Activated T-helper 2 cell treated with anti-CD3 and anti-CD28 coated beads, Interferon-gamma antibody, Interleukin-2, Interleukin-4, amounts not matched to agents 10 μg/mL and 5 μg/mL and 100 μg/mL, durations not matched to agents 14 hours and 24 hours and 36 hours (primary cell): Measurements from ENCODE around the gene ADAM19. TPM values are rescaled to one million over a fixed set of nuclear protein-coding genes. Genes with fewer than 3 reads are reported as not detected.

Experiments
- DNase-seq: peaks from one replicate; pipeline ENCODE4 v3.0.0; 2021; ENCODE audit warnings: low spot score
- H3K27ac Mint-ChIP-seq: one replicate; pipeline ENCODE4 v1.8.0; 2021; ENCODE audit warnings: mixed read lengths
- H3K27me3 Mint-ChIP-seq: one replicate; pipeline ENCODE4 v1.8.0; 2021; ENCODE audit warnings: low read depth, mixed read lengths
- H3K36me3 Mint-ChIP-seq: one replicate; pipeline ENCODE4 v1.8.0; 2021; ENCODE audit warnings: low read depth, mixed read lengths
- H3K4me1 Mint-ChIP-seq: one replicate; pipeline ENCODE4 v1.8.0; 2021; ENCODE audit warnings: low read depth, mixed read lengths
- H3K4me3 Mint-ChIP-seq: one replicate; pipeline ENCODE4 v1.8.0; 2021; ENCODE audit warnings: low read depth, mild to moderate bottlenecking, moderate library complexity, mixed read lengths
- H3K9me3 Mint-ChIP-seq: one replicate; pipeline ENCODE4 v1.8.0; 2021; ENCODE audit warnings: mixed read lengths
- intact Hi-C: fragments of 100-400 bp; cut with micrococcal nuclease; formaldehyde crosslinking; loops from one replicate; pipeline ENCODE4 v1.15.1; 2023
- total RNA-seq: library from RNA; stranded (reverse); gene quantifications from 2 replicates; pipeline ENCODE4 v1.2.3, GENCODE V29; 2022

Gene ADAM19
- total RNA-seq, 1 donor from 2014 or later: 237 TPM

DNA sequence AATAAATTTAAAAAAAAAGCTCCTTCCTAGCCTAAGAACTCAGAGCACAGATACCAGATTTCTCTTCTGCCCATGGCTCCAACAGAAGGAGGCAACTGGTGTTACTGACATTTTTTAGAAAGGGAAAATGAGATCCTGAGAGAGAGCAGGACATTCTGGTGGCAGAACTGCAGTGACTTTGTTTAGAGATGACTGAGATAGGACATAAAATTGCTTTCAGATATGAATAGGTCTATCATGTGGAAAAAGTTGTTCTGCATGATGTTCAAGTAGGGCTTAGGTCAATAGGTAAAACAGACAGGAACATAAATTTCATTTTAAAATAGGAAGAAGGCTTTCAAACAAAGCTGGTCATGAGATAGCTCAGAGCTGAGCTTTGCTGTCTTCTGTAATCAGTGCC, 66.0 kb downstream of the ADAM19 start:
- no peak for DNase-seq
- no peaks in the 10 kb centered on the region for H3K9me3 Mint-ChIP-seq
- peak overlapping the region; percentile 48 for H3K27ac Mint-ChIP-seq
- no peaks in the 10 kb centered on the region for H3K27me3 Mint-ChIP-seq
- no peak overlapping the region for H3K4me3 Mint-ChIP-seq
- intact Hi-C loops: no loop called here
- peaks cover 51% of the 10 kb centered on the region for H3K4me1 Mint-ChIP-seq
- peaks cover 95% of the 10 kb centered on the region for H3K36me3 Mint-ChIP-seq

DNA sequence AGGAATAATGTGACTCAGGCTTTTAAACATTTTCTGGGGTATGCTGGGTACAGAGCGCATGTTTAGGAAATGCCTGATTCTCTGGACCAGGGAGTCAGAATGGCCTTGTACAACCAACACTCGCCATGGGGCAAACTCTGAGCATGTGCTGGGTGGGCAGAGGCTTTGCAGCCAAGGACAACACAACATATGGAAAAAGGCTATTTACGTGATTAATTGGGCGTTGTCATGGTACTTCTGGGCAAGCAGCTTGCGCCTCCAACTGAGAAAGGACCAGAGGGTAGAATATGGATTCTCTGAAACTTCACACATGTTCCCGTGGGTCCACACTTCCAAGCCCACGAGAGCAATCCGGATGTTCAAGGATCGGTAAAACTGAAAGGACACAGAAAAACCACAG, 66.5 kb downstream of the ADAM19 start:
- Mint-ChIP-seq H3K9me3 (no peaks in the 10 kb centered on the region), H3K27ac (peak overlapping the region; percentile 59), H3K4me3 (no peak overlapping the region), H3K36me3 (peaks cover 96% of the 10 kb centered on the region), H3K4me1 (peaks cover 51% of the 10 kb centered on the region), H3K27me3 (no peaks in the 10 kb centered on the region)
- intact Hi-C loops: no loop called here
- no peak for DNase-seq

DNA sequence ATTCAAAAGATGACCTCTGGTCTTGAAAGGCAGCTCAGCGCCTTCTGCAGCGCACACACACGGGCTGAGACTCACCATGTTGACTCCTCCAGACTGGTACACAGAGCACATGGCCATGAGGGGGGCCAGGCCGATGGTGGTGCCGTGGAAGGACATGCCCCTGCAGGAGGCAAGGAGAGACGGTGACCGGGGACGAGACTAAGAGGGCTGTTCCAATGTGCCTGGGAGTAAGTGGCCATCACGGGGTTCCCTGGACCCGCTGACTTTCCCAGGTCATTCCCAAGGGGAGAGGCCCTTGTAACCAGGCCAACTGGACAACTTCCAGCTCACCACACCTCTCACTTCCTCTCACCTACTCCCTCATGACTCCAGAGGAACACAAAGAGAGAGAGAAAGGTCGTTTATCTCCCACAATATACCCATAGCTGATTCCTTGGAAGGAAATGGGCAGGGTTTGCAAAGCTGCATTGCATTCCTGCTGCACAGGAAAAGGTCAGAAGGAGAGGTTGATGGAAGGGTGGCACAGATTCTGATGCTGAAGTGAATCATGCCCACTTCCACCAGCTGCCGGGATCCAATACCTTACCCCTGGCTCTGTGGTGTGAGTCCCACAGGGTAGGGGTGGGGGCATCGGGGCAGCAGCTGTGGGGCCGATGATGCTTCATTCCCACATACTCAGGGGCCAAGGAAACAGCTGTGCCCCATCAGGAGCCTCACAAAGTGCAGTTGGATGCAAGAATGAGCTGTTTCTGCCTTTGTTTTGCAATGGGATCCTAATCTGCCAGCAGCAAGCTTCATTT, 68.4 kb downstream of the ADAM19 start:
- Mint-ChIP-seq H3K9me3 (no peaks in the 10 kb centered on the region), H3K4me3 (no peak overlapping the region), H3K36me3 (peaks cover 96% of the 10 kb centered on the region), H3K4me1 (peaks cover 50% of the 10 kb centered on the region), H3K27me3 (no peaks in the 10 kb centered on the region), H3K27ac (peak overlapping the region; percentile 33)
- intact Hi-C loops: no loop called here
- DNase-seq: no peak

DNA sequence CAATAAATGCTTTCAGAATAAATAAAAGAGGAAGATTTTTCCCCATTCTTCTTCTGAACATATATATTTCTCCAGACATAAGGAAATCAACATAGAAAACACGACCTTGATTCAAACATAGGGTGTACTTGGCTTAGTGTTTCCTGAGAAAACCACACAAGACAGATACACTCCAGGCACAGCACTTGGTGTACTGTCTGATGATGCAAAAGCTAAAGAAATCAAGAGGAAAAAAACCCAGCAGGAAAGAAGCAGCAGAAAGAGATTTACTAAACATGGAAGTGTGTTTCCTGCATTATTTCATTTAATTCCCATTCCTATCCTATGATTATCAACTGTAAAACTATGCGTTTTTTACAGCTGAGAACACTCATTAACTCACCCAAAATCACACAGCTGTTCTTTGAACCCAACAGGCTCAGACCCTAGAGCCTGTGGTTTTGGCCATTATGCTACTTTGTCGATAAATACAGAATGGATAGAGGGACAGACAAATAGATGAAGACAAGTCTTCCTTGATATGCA, 69.4 kb downstream of the ADAM19 start:
- H3K4me1 Mint-ChIP-seq: peaks cover 50% of the 10 kb centered on the region
- peak overlapping the region; percentile 68 for H3K27ac Mint-ChIP-seq
- no peak for DNase-seq
- H3K4me3 Mint-ChIP-seq: no peak overlapping the region
- no peaks in the 10 kb centered on the region for H3K9me3 Mint-ChIP-seq
- no peaks in the 10 kb centered on the region for H3K27me3 Mint-ChIP-seq
- intact Hi-C loops: no loop called here
- peaks cover 96% of the 10 kb centered on the region for H3K36me3 Mint-ChIP-seq

DNA sequence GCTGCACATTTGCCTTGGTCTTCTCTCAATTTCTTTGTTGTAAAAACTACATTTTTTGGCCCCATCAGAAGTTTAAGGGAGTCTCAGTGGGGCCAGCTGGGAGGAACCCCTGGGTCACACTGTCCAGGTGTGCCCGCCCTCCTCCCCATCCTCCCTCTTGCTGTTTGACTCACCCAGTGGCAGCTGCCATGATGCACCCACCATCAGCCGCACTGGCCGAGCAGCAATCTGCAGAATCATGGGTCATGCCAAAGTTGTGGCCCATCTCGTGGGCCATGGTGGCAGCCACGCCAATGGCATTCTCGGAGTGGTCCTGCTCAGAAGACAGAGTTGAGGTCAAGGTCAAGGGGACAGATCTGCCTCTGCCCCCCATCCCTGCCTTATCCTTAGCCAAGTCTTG, 70.1 kb downstream of the ADAM19 start:
- Mint-ChIP-seq H3K9me3 (no peaks in the 10 kb centered on the region), H3K4me3 (no peak overlapping the region), H3K4me1 (peaks cover 55% of the 10 kb centered on the region), H3K27me3 (no peaks in the 10 kb centered on the region), H3K36me3 (peaks cover 96% of the 10 kb centered on the region), H3K27ac (no peak overlapping the region)
- intact Hi-C loops: no loop called here
- DNase-seq: no peak

GRCh38 chr5:157504053-157504452, 71.5 kb downstream of the ADAM19 start:
- no peaks in the 10 kb centered on the region for H3K9me3 Mint-ChIP-seq
- H3K4me3 Mint-ChIP-seq: no peak overlapping the region
- intact Hi-C loops: no loop called here
- H3K27me3 Mint-ChIP-seq: no peaks in the 10 kb centered on the region
- peak overlapping the region; percentile 26 for H3K27ac Mint-ChIP-seq
- DNase-seq: no peak
- H3K36me3 Mint-ChIP-seq: peaks cover 96% of the 10 kb centered on the region
- H3K4me1 Mint-ChIP-seq: peaks cover 53% of the 10 kb centered on the region

DNA sequence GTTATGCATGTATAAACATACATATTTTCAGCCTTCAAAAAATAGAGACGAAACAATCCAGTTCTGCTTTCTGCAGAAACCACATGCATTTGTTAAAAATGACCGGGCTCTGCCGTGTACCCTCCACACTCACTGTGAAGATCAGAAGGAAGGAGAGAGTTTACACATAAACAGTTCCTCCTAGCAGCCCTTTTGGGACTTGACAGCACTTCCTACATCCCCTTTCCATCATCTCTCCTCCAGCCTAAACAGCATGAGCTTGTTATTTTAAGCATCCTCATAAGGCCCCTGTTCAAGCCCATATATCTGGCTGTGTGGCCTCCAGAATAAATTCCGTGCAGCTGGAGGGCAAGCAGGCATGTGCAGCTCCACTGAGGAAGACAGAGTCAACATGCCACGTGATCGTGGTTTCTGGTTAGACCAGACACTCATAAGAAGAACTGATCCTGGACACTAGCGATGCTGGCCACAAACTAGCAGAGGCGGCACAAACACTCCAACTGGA, 73.4 kb downstream of the ADAM19 start:
- H3K27ac Mint-ChIP-seq: peak overlapping the region; percentile 36
- H3K36me3 Mint-ChIP-seq: peaks cover 86% of the 10 kb centered on the region
- intact Hi-C loops: no loop called here
- no peaks in the 10 kb centered on the region for H3K27me3 Mint-ChIP-seq
- H3K4me1 Mint-ChIP-seq: peaks cover 45% of the 10 kb centered on the region
- H3K9me3 Mint-ChIP-seq: no peaks in the 10 kb centered on the region
- no peak overlapping the region for H3K4me3 Mint-ChIP-seq
- DNase-seq: no peak

DNA sequence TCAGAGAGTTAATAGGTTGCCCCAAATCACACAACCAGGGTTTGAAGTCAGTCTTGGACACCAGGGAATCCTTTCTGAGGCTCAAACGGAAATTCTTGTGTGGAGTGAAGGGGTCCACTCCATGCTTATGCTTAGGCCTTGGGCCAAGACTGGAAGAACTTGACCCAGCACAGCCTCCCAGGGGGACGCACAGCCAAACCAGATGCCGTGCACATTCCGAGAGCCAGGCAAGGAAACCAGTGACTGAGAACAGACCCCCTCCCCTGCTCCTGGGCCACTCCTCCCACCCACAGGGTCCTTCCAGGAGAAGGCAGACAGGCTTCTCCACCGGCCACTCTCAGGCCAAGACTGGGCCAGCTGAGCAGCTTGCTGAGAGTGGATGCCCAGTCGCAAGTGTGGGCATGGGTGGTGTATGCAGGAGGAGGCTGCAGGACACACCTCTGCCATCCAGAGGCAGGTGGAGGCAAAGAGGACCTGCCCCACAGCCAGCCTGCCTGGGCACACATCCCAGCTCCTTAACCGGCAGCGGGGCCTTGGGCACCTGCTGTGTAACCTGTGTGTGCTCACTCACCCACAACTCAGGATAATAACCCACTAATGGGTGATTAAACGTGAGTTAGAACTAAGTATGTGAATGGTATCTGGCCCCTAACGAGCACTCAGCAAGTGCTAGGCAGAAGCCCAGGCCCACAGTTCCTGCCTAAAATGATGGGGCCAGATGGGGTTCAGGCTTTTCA, 77.5 kb downstream of the ADAM19 start:
- DNase-seq: no peak
- no peak overlapping the region for H3K4me3 Mint-ChIP-seq
- intact Hi-C loops: no loop called here
- H3K36me3 Mint-ChIP-seq: peaks cover 80% of the 10 kb centered on the region
- no peak overlapping the region for H3K27ac Mint-ChIP-seq
- H3K4me1 Mint-ChIP-seq: peaks cover 27% of the 10 kb centered on the region
- H3K27me3 Mint-ChIP-seq: no peaks in the 10 kb centered on the region
- no peaks in the 10 kb centered on the region for H3K9me3 Mint-ChIP-seq

- peaks cover 78% of the 10 kb centered on the region for H3K36me3 Mint-ChIP-seq
- DNase-seq: no peak
- H3K9me3 Mint-ChIP-seq: no peaks in the 10 kb centered on the region
- H3K27me3 Mint-ChIP-seq: no peaks in the 10 kb centered on the region
- H3K4me1 Mint-ChIP-seq: peaks cover 16% of the 10 kb centered on the region
- no peak overlapping the region for H3K4me3 Mint-ChIP-seq
- intact Hi-C loops: no loop called here
- H3K27ac Mint-ChIP-seq: peak overlapping the region; percentile 26
Measured at GRCh38 chr5:157496864-157497263, 78.7 kb downstream of the ADAM19 start.

- no peak for DNase-seq
- H3K9me3 Mint-ChIP-seq: no peaks in the 10 kb centered on the region
- peak overlapping the region; percentile 25 for H3K27ac Mint-ChIP-seq
- no peaks in the 10 kb centered on the region for H3K27me3 Mint-ChIP-seq
- intact Hi-C loops: no loop called here
- peaks cover 75% of the 10 kb centered on the region for H3K36me3 Mint-ChIP-seq
- H3K4me1 Mint-ChIP-seq: peaks cover 8% of the 10 kb centered on the region
- H3K4me3 Mint-ChIP-seq: no peak overlapping the region
Measured at GRCh38 chr5:157494178-157494832, 81.3 kb downstream of the ADAM19 start.

- peaks cover 11% of the 10 kb centered on the region for H3K4me1 Mint-ChIP-seq
- no peaks in the 10 kb centered on the region for H3K27me3 Mint-ChIP-seq
- H3K9me3 Mint-ChIP-seq: no peaks in the 10 kb centered on the region
- DNase-seq: no peak
- H3K36me3 Mint-ChIP-seq: peaks cover 84% of the 10 kb centered on the region
- H3K27ac Mint-ChIP-seq: no peak overlapping the region
- H3K4me3 Mint-ChIP-seq: no peak overlapping the region
- intact Hi-C loops: no loop called here
Measured at GRCh38 chr5:157492886-157493285, 82.7 kb downstream of the ADAM19 start.

DNA sequence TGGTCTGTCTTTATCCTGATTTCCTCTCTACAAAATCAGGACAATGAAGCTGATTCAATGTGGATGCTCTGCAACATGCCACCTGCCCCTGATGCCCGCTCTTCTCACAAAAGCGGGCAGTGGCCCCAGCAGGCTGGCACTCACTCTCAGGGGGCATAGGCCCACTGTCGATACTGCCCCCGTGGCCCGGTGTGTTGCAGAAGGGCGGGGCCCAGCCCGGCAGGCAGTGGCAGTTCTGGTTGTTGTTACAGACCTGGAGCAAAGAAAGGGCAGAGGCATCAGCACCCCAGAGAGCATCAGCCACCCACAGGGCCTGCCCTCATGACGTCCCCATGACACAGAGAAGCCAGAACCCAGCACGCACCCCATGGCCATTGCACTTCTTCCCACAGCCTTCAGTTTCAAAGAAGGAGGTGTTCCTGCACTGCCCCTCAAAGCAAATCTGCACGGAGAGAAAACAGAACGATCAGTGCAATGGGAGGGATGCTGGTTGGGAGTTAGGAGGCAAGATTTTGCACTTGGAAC, 84.0 kb downstream of the ADAM19 start:
- no peaks in the 10 kb centered on the region for H3K27me3 Mint-ChIP-seq
- no peak for DNase-seq
- peaks cover 86% of the 10 kb centered on the region for H3K36me3 Mint-ChIP-seq
- intact Hi-C loops: no loop called here
- H3K4me1 Mint-ChIP-seq: peaks cover 19% of the 10 kb centered on the region
- H3K27ac Mint-ChIP-seq: no peak overlapping the region
- H3K4me3 Mint-ChIP-seq: no peak overlapping the region
- no peaks in the 10 kb centered on the region for H3K9me3 Mint-ChIP-seq
